Loucy (cell line): ENCODE data around the gene UNC5B.

ENCODE experiments used
- CTCF ChIP-seq: fragments of 200-600 bp; sonication (generic); conservative IDR thresholded peaks from 2 replicates; pipeline ENCODE4 v1.5.1; 2014; ENCODE audit warnings: mild to moderate bottlenecking, antibody characterized with exemption, low read length
- EZH2phosphoT487 ChIP-seq: fragments of 200-600 bp; IDR thresholded peaks from 2 replicates; pipeline ENCODE4 v1.6.1; 2018; ENCODE audit warnings: antibody characterized with exemption, mild to moderate bottlenecking, moderate library complexity, borderline replicate concordance

- TF ChIP-seq CTCF (no peak), EZH2phosphoT487 (no peak)
Observed at GRCh38 chr10:71280216-71280615, 67.8 kb downstream of the UNC5B start.
